ENCODE data around the gene TENM4.

DNA sequence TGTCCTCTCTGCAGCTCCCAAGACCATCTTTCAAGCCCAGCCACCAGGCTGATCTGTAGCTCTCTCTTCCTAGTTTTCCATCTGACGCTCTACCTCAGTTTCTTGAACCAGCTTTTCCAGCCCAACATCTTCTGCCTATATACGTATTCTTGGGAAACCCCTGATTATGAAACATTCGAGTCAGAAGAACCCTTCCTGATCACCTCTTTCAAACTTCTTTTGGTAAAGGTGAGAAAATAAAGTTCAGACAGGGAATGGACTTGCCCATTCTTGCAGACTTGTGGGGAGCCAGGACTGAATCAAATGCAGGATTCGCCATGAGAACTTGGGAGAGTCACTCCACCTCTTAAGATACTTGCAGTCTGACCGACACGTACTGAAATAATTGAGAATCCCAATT lies 696.6 kb downstream of the TENM4 start:
- TF ChIP-seq, protein P1, sequence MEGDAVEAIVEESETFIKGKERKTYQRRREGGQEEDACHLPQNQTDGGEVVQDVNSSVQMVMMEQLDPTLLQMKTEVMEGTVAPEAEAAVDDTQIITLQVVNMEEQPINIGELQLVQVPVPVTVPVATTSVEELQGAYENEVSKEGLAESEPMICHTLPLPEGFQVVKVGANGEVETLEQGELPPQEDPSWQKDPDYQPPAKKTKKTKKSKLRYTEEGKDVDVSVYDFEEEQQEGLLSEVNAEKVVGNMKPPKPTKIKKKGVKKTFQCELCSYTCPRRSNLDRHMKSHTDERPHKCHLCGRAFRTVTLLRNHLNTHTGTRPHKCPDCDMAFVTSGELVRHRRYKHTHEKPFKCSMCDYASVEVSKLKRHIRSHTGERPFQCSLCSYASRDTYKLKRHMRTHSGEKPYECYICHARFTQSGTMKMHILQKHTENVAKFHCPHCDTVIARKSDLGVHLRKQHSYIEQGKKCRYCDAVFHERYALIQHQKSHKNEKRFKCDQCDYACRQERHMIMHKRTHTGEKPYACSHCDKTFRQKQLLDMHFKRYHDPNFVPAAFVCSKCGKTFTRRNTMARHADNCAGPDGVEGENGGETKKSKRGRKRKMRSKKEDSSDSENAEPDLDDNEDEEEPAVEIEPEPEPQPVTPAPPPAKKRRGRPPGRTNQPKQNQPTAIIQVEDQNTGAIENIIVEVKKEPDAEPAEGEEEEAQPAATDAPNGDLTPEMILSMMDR (IDR thresholded peaks at IDR 0.05) = no peak
- TF ChIP-seq POLR2A (IDR thresholded peaks at IDR 0.05) = no peak
